NCI-H146 (cell line): Measurements from ENCODE around the gene UTP15.

Experiments used
- DNase-seq: peaks from one replicate; lab custom pipeline; 2025; lab: John Stamatoyannopoulos, UW

UTP15 gene

DNA sequence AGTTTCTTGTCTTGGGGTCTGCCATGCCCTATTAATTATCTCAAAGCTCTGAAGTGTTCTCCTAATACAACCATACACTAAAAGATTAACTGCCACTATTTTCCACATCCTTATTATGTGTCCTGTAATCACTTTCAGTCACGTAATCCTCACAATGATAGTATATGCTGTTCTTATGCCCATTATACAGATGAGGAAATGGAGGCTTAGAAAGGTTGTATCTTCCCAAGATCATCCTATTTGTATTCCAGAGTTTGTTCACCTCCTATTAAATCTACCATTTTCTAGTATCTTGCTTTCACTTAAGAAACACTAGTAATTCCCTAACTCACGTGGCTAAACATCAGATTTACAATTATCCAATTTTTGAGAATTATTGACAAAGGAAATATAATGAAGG is 57.5 kb downstream of the UTP15 start:
- DNase-seq = no peak

DNA sequence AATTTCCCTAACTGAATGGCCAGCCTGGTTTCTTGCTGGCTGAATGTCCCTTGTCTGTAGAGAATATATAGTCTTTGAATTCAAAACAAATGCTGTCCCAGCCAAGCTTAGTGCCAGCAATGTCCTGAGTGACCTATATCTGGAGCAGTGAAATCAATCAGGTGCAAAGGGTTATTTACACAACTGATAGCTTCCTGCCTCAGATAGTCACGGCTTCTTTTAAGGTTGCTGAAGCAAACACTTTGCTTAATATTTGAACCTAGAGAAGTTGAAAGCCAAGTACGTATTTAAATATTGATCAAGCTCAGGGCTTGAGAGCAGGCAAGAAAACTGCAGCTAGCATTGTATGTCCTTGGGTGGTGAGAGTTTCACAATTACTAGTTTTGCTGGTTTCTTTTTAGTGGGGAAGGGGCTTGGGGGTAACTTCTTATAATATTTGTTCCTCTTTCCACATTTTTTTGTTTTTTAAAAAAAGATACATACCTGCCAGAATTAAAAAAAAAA is 58.4 kb downstream of the UTP15 start:
- peak; percentile 15 for DNase-seq

DNA sequence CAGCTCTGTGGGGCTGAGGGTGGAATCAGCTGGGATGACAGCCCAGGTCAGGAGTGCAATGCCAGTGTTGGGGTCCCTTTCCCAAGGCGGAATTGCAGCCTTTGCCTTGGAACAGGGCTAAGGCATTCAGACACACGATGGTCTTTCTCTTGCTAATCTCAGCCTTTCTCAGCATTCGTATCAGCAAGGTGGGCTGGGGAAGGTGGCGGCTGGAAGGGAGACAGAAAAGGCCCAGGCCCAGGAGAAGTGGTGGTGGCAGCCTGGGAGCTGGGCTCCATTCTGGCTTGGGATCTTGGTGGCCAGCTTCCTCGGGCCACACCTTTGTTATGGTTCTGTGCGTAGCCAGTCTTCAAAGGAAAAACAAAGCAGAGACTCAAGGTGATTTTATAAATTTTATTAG is 59.3 kb downstream of the UTP15 start:
- DNase-seq = no peak

DNA sequence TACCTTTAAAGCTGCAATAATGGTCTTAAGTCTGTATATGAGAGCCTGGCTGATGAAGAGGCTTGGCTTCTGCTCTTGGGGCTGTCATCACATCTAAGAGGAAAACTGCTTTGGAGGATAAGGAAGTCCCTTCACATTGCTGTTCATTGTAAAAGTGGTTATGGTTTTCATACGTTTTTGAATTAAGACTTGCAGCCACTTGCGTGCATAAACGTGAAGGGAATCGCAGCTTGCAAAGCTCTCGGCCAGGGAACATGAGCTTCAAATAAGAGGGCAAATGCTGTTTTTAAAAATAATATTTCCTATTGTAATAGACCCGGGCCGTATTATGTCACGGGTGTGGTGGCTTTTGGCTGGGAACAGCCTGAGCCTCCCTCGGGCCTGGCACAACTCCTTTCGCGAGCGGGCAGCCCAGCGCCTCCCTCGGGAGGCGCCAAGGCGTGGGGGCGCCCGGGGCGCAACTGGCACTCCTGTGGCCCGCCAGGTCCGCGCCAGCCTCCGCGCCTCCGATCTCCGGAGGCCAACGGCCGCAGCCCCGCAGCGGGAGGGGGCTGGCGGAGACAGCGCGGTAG is 59.9 kb downstream of the UTP15 start:
- DNase-seq = peak; percentile 25

DNA sequence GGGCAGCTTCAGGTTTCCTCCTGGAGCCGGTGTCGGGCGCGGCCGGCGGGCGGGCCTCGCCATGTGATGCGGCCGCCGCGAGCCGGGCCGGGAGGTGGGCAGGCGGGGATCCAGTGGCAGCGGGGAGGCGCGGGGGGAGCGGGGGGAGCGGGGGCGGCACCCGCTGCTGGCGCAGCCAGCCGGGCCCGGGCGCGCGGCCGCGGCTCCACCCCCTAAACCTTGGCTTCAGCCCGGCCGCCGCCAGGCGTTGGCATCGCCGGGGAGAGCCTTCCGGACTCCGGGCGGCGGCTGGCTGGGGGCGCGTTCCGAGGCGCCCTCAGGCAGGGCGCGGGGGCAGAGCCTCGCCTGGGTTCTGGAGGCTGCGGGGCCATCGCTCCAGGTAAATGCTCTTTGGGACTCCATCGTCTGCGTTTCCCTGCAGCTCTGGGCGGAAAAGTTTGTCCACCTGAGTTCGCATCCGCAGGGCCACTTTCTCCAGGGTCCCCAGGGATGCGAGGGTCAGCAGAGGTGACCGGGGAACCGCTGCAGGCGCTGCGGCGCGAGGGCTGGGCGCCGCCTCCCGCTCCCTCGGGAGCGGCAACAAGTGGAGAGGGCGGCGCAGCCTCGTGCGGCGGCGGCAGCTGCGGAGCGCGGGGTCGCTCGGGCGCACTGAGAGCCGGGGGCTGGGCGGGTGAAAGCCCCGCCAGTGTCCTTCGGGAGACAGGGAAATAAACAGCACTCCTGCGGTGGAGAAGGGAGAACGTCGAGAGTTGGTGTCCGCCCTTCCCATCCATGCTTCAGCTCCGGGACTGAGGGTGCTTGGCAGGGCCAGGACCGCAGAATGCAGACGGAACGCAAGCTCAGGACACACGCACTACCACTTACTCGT is 60.6 kb downstream of the UTP15 start, which contains the start of gene ARHGEF28:
ARHGEF28 (plus strand) TSS at position 253 of the 868 bp plus-strand sequence. CDS start 58,656 bp downstream, outside the sequence.
- peak; percentile 88 for DNase-seq

DNA sequence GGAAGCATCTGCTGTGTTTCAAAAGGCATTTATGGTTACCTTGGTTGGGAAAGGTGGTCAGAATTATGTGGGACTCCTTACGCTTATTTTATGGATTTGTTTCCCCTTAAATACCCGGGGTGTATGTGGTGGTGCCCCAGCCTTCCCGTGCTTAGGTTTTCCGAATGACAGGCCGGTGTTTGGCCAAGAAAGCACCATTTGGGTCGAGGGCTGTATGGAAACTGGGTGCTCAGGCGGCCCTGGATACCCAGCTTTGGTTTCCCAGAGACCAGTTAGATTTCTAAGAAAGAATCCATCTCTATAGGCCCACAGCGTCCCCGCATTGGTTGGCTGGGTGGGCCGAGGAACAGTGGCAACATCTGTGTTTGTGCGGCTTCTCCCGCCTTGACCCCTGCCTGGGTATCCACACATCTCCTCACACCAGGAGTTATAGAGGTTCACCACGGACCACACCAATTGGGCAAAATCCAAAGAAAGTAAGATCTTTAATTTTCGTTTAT is 61.3 kb downstream of the UTP15 start:
- peak; percentile 23 for DNase-seq

DNA sequence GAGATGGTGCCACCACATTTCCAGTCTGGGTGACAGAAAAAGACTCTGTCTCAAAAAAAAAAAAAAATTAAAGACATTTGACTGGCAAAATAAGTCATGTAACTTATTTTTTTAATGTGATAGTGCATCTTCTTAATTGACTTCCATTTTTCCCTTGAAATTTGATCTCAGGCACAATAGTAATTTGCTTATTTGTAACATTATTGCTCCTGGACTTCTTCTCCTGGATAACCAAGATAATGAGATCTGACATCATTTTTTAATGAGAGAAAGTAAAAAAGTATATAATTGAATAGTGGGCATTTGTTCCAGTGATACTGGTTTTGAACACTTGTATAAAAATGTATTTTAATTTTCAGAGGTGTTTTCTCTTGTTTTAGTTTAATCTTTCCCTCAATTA is 63.9 kb downstream of the UTP15 start:
- no peak for DNase-seq

DNA sequence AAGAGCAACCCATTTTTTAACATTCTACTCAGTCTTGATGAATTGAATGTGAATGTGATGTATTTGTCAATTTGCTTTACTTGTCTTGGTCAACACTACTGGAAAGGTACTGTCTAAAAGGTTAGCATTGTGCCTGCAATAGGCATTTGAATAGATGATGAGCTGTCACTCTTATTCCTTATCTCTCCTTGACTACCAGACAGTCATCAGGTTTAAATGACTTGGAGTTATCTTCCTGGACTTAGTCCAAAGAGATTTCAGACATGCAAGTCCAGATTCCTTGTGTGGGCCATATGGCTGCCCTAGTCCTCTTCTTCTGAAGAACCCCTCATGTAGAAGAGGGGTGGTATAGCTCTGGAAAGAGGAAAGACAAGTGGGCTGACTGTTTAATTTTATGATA is 65.2 kb downstream of the UTP15 start:
- DNase-seq = no peak

DNA sequence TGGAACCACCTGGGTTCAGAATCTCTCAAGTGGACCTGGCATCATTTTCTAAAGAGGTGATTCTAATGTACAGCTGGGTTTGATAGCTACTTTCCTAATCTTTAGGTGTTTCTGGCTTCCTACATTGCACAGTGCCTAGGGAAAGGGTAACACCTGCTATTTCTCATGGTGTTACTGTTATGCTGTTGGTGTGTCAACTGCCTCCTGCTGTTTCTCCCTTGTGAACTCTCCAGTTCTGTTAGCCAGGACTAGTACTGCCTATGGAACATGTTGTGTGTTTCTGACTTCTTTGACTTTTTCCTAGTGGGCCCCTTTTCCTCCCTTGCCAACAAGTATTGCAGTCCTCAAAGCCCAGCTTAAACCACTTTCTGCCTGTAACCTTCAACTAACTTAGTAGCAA is 66.0 kb downstream of the UTP15 start:
- no peak for DNase-seq
